Measurements from ENCODE around the gene DLGAP5. TPM values are rescaled to one million over a fixed set of nuclear protein-coding genes. Genes with fewer than 3 reads are reported as not detected.

Gene DLGAP5
- total RNA-seq, 1 experiment from 2014 or later, result 72.8 TPM

GRCh38 chr14:55153951-55154350 lies 37.4 kb downstream of the DLGAP5 start:
- no peaks in the 10 kb centered on the region for H3K4me1 ChIP-seq (ENCODE audit: control insufficient read depth in 1 of 2, insufficient read depth in 2 of 2, low read length in 2 of 2)
- H3K79me2 ChIP-seq (ENCODE audit: insufficient read depth, low read length), result no peaks in the 10 kb centered on the region
- intact Hi-C loops (cut with micrococcal nuclease), result no loop called here
- H3K27ac ChIP-seq (ENCODE audit: low read depth, low read length), result no peak overlapping the region
- DNase-seq (ENCODE audit: low read depth, low spot score) (no peak), ATAC-seq (no peak)
- peaks cover 38 to 39% of the 10 kb centered on the region in 2 experiments for H3K36me3 ChIP-seq (ENCODE audit: control insufficient read depth in 1 of 2, insufficient read depth in 2 of 2, low read length in 2 of 2)
- H3K27me3 ChIP-seq (ENCODE audit: insufficient read depth, low read length), result no peaks in the 10 kb centered on the region
- ChIA-PET RAD21 (ENCODE audit: low non-redundant PET in 1 of 2, low total read pairs in 2 of 2, uncharacterized antibody in 2 of 2, unreplicated experiment in 2 of 2) (no interaction called here), POLR2A (no interaction called here), CTCF (no interaction called here)
- H3K9me2 ChIP-seq (ENCODE audit: insufficient read depth), result no peaks in the 10 kb centered on the region
- H2AFZ ChIP-seq (ENCODE audit: low read depth, low read length, poor library complexity, severe bottlenecking), result no peak overlapping the region
- H3K9ac ChIP-seq (ENCODE audit: low read length), result no peak overlapping the region
- no TSS peak for BruUV-seq (replicated peaks)
- no peak overlapping the region for H3K4me3 ChIP-seq (replicated peaks in 1 of 2; ENCODE audit: low read depth in 1 of 2, low read length in 2 of 2)
- H4K20me1 ChIP-seq (ENCODE audit: insufficient read depth), result no peaks in the 10 kb centered on the region
- TF ChIP-seq RAD21 (IDR thresholded peaks at IDR 0.05; ENCODE audit: low read depth) (no peak), ZNF274 (IDR thresholded peaks at IDR 0.05; ENCODE audit: low read depth, low read length) (no peak), YY1 (IDR thresholded peaks at IDR 0.05; ENCODE audit: extremely low read depth, insufficient replicate concordance, low read depth, low read length) (no peak), REST (IDR thresholded peaks at IDR 0.05; ENCODE audit: low read depth) (no peak), EGR1 (IDR thresholded peaks at IDR 0.05; ENCODE audit: low read depth) (no peak), ZFX (IDR thresholded peaks at IDR 0.05) (no peak), EZH2 (IDR thresholded peaks at IDR 0.05) (no peak), SIN3A (IDR thresholded peaks at IDR 0.05; ENCODE audit: low read depth) (no peak), ZBTB33 (IDR thresholded peaks at IDR 0.05; ENCODE audit: extremely low read depth, insufficient replicate concordance, low read length) (no peak), FOSL1 (IDR thresholded peaks at IDR 0.05; ENCODE audit: low read depth) (no peak), CBX3 (IDR thresholded peaks at IDR 0.05; ENCODE audit: low read depth) (no peak), EZH2phosphoT487 (IDR thresholded peaks at IDR 0.05; ENCODE audit: borderline replicate concordance) (no peak), CEBPB (IDR thresholded peaks at IDR 0.05; ENCODE audit: low read depth) (no peak), MAX (IDR thresholded peaks at IDR 0.05) (no peak), POLR2AphosphoS5 (IDR thresholded peaks at IDR 0.05; ENCODE audit: low read depth, low read length) (no peak), CTCF (IDR thresholded peaks at IDR 0.05 in 2 of 3, conservative IDR thresholded peaks at IDR 0.05 in 1 of 3; ENCODE audit: borderline replicate concordance in 1 of 3, insufficient read depth in 1 of 3, low read depth in 2 of 3, low read length in 2 of 3) (no peak), ELF1 (IDR thresholded peaks at IDR 0.05; ENCODE audit: borderline replicate concordance, low read depth) (no peak)
- no peaks in the 10 kb centered on the region for H3K9me3 ChIP-seq (ENCODE audit: control insufficient read depth in 1 of 2, insufficient read depth in 1 of 2, low read depth in 1 of 2, low read length in 2 of 2)
- H3K4me2 ChIP-seq (ENCODE audit: low read length), result no peak overlapping the region
